HG03060 (cell line): ENCODE measurements around the gene OGFOD3.
"Not testable (repeated sequence)": the region's sequence is repeated elsewhere in the genome, so short reads cannot be mapped to it uniquely, and the experiment has no call there.

ENCODE experiments used
- ATAC-seq: cut with Tn5 transposase; IDR thresholded peaks from one replicate; pipeline ENCODE4 v1.9.1; 2021; ENCODE audit warnings: low read depth, moderate number of reproducible peaks; ENCODE audit not compliant: unreplicated experiment

The OGFOD3 gene

DNA sequence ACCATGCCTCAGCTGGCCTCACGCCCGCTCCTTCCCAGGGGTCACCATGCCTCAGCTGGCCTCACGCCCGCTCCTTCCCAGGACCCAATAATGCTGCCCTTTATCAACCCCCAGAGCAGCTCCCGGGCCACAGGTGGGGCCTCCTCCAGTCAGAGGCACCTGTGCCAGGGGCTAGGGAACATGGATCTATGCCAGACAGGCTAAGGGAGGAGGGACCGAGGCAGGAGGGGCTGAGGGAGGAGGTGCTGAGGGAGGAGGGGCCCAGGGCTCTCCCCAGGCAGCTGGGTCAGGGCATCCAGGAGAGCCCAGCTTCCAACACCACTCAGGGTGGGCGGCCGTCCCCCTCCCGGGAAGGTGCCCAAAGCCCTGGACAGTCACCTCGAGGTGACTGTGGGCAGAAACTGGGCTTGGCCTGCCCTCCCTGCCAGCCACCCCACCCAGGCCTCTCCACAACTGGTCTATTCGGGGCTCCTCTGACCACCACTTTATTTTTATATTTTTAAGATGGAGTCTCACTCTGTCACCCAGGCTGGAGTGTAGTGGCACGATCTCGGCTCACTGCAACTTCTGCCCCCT is 27.4 kb downstream of the OGFOD3 start:
- ATAC-seq, result no peak

DNA sequence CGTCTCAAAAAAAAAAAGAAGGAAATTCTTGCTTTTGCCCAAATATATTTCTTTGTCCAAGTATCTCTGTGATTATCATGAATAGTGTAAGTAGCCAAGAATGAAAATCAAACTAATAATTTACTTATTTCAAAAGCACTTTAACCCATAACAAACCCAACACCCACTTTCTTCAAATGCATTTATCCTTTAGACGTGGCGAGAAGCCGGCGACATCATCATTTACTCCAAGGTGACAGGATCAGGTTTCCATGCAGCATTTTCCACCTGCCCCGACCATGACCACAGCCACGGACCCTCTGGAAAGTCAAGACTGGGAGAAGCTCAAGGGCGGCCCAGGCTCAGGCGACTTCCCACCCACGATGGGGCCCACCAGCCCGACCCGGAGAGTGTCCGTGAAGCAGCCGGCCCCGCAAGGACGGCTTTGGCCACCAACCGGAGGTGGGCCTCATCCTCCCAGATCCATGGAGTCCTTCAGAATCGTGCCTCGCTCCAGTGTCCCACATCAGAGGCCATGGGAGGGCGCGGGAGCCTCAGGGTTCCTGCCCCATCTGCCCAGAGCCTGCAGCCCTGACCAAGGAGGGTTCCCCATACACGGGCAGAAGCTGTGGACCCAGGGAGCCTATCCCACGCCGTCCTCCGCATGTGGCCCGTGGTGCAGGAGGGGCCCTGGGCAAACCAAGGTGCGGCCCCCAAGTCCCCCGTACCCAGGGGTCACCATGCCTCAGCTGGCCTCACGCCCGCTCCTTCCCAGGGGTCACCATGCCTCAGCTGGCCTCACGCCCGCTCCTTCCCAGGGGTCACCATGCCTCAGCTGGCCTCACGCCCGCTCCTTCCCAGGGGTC is 28.1 kb downstream of the OGFOD3 start:
- ATAC-seq, result no peak

DNA sequence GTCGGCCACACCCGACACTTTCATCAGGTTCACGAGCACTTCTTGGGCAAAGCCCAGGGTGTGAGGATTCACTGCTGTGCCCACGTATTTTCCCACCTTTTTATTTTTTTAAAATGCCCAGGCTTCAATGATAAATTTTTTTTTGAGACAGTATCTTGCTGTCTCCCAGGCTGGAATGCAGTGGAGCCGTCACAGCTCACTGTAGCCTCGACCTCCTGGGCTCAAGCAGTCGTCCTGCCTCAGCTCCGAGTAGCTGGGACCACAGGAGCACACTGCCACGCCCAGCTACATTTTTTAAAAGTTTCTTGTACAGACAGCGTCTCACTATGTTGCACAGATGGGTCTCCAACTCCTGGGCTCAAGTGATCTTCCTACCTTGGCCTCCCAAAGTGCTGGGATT is 29.0 kb downstream of the OGFOD3 start:
- no peak for ATAC-seq

DNA sequence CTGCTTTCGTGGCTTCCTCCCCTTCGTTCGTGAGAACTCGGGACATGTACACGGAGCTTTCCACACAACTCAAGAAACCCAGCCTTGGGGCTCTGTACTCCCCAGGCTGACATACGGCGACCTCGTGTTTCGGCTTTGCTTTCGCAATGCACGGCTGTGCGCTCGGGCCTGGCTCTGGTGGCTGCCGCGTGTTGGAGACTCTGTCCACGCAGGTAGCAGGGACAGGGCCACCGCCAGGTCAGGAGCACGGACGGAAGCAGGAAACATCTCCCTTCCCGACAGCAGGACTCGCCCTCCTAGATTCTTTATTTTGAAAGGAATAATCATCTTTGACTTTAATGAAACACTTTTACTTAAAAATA is 29.5 kb downstream of the OGFOD3 start:
- ATAC-seq, result no peak

DNA sequence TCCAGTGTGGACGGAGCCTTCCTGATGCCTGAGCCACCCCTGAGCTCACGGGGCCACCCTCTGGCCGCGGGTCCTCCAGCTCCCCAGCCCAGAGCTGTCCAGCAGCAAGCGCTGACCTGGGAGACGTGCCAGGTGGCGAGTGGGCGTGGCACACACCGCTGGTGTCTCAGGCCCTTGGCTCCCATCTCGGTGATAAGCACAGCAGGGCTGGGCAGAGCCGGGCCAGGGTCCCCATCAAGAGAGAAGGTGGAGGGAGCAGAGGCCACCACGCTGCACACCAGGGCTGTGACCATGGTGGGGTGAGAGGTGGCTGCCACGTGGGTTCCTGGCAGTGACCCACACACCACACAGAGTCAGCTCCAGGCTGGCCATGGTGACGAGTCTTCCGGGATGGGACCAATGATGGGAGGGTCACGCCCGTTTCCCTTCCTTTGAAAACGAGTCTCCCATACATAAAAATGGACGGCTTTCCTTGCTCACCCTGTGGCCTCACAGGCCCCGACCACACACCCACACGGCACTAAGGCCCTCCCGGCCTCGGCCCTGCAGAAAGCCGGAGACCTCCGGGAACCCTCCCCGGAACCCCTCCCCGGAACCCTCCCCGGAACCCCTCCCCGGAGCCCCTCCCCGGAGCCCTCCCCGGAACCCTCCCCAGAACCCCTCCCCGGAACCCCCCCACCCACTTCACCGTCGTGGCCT is 30.0 kb downstream of the OGFOD3 start:
- ATAC-seq, result no peak

DNA sequence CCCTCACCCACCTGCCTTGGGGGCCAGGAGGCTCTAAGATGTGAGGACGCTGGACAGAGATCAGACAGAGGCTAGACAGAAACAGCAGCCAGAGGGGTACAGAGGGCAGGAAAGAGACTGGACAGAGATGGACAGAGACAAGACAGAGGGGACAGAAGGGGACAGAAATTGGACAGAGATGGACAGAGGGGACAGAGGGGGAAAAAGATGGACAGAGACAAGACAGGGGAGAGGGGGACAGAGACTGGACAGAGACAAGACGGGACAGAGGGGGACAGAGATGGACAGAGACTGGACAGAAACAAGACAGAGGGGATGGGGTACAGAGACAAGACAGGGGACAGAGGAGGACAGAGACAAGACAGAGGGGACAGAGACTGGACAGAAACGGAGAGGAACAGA is 30.7 kb downstream of the OGFOD3 start:
- no peak for ATAC-seq

DNA sequence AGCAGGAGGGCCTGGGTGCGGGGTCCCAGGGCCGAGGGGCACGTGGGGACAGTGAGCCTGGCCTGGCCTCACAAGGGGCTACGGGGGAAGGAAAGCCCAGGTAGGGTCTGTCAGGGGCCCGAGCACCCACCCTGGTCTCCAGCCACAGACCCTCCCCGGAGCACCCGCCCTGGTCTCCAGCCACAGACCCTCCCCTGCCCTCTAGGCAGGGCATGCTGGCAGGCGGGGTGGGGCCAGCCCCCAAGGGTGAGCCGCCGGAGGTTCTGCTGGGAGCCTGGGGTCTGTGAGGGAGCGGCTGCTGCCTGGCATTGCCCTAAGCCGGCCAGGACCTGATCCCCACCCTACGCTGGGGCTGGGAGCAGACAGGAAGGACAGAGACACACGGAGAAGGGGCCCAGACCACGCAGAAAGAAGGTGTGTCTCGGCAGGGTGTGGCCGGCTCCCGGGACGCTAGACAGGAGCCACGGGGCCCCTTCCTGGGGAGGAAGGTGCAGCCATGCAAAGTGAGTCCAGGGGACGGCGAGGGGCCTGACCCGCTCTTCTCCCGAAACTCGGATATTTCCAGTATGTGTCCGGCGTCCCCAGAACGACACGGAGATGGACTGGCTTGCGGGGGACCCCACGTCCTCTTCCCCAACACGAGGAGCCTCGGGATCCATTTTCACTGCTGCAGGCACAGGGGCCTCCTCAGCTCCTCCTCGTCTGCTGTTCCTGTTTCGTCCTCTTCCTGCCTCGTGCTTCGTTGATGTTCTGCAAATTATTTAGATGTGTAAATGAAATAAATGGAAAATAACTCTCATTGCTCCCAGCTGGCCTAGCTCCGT is 31.3 kb downstream of the OGFOD3 start:
- ATAC-seq, result no peak

DNA sequence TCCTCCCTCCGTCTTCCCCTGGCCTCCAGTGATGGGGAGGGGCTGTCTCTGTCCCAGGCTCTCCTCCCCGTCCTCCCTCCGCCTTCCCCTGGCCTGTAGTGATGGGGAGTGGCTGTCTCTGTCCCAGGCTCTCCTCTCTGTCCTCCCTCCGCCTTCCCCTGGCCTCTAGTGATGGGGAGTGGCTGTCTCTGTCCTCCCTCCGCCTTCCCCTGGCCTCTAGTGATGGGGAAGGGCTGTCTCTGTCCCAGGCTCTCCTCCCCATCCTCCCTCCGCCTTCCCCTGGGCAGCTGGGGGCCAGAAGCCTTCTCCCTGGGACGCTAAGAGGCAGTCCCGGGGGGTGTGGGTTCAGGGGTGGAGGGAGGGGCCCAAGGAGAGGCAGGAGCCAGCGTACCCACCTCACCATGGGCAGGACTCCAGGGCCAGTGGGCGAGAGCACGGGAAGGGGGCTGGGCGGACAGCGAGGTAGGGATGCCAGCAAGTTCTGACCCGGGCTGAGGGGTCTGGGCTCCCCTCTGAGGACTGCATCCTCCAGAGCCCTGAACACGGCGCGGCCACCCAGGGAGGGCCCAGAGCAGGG is 32.0 kb downstream of the OGFOD3 start:
- no peak for ATAC-seq

DNA sequence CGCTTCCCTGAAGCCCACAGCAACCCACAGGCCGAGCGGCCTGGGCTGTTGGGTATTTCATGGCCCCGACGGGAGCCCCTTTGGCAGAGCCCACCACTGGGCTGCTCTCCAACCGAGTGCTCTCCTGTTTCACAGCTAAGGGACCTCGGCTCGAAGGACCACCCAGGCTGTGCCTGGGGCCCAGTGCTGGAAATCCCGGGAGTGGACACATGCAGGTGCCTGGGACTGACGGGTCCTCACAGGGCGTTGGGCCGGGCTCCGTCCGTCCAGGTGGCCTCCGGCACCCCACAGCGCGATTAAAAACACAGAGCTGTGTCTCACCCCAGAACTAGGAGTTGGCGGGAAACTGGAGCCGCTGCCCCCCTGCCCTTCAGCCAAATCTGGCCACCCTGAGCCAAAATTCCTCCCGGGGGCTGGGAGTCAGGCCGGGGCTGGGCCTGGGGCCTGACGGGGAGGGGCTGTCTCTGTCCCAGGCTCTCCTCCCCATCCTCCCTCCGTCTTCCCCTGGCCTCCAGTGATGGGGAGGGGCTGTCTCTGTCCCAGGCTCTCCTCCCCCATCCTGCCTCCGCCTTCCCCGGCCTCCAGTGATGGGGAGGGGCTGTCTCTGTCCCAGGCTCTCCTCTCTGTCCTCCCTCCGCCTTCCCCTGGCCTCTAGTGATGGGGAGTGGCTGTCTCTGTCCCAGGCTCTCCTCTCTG is 32.7 kb downstream of the OGFOD3 start:
- ATAC-seq, result no peak

DNA sequence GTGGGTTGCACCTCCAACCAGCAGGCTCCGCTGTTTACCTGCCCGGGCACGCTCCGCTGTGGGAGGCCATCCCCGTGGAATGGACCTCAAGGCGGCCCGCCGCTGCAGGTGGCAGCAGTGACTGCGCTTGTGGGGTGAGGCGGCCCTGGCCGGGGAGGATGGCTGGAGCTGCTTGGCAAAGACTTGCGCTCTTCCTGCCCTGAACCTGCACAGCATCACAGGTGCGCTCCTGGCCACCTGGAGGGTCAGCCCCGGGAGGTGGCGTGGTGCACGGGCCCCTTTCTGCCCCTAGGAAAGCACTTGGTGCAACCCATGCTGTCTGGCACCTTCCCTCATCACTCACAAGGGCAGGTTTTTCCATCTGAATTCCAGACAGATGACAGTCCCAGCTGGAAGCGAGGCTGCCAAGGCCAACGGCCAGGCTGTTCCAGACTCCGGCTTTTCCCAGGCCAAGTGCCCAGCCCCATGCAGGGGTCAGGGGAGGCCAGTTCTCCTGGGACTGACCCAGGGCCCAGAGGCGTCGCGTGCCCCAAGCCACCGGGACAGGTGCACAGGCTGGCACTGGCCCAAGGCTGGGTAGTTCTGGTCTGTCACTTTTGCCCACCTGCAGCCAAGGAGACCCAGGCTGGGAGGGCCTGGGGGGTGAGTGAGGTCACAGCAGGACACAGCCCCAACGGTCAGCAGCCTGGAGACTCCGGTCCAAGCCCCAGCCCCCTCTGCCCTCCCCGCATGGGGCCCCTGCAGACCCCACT is 33.5 kb downstream of the OGFOD3 start:
- ATAC-seq, result no peak

DNA sequence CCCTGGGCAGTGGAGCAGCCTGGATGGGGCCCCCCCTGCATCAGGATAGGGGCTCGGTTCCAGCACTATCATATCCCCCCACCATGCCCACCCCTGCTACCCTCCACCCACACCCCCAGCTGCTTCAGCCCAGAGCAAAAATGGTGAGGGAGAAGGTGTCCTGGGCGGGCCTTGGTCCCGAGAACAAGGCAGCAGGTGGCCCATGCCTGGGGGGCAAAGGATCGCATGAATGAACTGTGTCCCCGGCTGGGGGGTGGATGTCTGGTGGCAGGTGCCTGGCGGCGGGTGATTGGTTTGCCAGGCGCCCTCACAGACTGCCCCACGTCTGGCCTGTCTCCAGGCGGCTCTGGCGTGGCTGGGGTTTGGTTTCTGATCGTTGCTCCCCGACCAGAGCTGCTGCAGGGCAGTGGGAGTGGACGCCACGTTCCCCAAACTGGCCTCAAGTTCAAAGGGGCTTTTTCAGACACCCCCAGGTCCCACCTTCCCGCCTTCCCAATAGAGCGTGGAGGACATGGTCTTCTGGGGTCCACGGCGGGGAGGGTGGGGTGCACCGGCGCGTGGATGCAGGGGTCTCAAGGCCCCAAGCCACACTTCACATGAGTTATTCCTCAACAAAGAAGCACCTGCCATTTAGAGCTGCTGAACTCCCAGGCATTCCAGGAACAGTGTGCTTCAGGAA is 34.2 kb downstream of the OGFOD3 start:
- ATAC-seq, result no peak

DNA sequence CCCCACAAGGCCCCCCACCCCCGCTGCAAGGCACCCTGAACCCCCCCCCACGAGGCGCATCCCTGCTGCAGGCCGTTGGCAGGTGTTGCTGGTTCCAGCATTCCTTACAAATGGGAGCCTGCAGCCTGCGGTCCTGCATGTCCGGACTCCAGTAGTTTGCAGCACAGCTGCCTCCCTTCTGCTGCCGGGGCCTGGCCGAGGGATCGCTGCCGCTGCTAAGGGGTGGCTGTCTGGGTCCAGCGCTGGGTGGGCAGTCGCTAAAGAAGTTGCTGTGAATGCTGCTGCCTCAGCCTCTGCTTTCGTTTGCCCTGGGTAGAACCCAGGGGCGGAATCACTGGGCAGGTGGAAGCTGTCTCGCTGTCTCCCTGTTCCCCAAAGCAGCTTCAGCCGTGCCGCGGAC is 35.0 kb downstream of the OGFOD3 start:
- no peak for ATAC-seq

DNA sequence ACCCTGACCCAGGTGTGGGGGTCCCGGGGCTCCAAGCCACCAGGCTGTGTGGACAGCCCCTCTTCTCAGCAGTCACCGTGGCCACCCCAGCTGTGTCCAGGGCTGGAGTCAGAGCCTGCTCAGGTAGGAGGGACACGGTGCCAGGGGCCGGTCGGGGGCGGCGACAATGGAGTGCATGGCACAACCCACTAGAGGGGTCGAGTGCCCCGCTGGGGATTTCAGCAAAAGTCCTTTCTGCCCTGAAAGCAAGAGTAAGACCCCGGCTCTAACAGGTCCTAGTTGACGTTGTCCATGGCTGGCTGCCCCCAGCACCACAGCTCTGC is 35.5 kb downstream of the OGFOD3 start:
- no peak for ATAC-seq

DNA sequence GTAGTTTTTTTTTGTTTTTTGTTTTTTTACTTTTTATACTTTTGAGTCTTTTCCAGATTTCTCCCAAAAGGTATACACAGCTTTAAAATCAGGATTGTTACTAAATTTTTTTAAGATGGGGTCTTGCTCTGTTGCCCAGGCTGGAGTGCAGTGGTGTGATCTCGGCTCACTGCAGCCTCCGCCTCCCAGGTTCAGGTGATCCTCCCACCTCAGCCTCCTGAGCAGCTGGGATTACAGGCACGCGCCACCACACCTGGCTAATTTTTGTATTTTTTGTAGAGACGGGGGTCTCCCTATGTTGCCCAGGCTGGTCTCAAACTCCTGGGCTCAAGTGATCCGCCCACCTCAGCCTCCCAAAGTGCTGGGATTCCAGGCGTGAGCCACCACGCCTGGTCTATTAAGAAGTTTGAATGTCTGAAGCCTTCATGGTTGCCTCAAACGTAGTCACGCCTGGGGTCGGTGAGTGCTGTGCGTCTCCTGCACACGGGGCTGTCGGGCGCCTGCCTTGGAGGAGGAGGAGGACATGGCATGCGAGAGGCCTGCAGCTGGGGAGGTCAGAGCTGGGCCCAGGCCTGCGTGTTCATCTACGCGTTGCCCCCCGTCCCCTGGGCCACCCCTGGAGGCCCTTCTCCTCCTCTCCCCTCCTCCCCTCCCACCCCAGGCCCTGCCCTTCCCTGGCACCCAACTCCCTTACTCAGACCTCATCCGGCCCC is 36.0 kb downstream of the OGFOD3 start:
- not testable (repeated sequence) for ATAC-seq

DNA sequence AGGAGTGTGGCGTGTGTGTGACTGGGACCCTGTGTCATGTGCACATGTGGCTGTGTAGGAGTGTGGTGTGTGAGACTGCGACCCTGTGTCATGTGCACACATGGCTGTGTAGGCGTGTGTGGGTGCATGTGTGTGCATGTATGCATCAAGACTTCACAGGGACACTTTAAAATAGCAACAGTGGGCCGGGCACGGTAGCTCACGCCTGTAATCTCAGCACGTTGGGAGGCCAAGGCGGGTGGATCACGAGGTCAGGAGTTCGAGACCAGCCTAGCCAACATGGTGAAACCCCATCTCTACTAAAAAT is 36.7 kb downstream of the OGFOD3 start:
- not testable (repeated sequence) for ATAC-seq

DNA sequence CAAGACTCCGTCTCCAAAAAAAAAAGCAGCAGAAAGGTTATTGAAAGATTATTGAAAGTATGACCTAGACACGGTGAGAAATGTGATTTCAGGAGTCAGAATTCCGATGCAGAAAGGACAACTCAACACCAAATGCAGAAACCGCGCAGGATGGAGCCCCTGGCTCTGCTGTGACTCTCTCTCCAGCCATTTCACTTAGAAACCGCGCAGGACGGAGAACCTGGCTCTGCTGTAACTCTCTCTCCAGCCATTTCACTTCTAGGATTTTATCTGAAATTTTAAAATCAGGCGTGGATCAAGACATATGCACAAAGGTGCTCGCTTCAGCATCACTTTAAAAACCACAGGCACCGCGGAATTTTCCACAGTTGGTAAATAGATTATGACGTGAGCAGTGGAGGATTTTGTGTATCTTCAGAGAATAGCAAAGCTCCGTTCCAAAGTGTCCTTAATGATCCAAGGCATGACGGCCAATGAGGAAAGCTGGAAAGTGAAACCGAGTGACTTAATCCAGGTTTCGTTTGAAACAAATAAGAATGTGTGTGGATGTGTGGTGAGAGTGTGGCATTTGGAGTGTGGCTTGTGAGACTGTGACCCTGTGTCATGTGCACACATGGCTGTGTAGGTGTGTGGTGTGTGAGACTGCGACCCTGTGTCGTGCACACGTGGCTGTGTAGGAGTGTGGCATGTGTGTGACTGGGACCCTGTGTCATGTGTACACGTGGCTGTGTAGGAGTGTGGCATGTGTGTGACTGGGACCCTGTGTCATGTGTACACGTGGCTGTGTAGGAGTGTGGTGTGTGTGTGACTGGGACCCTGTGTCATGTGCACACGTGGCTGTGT is 37.3 kb downstream of the OGFOD3 start:
- ATAC-seq, result no peak

DNA sequence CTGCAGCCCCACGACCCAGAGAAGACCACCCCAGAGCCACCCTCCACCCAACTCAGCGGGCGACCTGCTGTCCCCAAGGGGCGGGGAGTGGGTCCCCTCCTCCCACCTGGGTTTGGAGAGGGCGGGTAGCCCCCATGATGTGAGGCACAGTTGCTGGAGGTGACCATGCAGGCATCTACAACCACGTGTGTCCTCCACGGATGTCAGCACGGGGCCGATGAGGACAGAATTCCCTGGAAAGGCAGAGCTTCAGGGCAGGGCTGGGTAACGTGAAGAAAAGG is 39.7 kb downstream of the OGFOD3 start:
- ATAC-seq, result no peak
